ENCODE results near the gene FUT8. TPM values are rescaled to one million over a fixed set of nuclear protein-coding genes. Genes with fewer than 3 reads are reported as not detected.

Gene FUT8
- total RNA-seq, 1 donor: 165 TPM

DNA sequence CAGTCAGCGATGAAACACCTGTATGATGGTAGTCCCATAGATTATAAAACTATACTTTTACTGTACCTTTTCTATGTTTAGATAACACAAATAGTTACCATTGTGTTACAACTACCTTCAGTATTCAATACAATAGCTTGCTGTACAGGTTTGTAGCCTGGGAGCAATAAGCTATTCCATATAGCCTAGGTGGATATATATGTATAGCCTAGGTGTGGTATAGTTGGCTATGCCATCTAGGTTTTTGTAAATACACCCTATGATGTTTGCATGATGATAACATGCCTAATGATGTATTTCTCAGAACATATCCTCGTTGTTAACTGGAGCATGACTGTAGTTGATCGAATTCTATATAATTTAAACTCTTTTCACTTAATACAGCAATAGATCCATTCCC lies 316.1 kb downstream of the FUT8 start:
- TF ChIP-seq, protein P1, sequence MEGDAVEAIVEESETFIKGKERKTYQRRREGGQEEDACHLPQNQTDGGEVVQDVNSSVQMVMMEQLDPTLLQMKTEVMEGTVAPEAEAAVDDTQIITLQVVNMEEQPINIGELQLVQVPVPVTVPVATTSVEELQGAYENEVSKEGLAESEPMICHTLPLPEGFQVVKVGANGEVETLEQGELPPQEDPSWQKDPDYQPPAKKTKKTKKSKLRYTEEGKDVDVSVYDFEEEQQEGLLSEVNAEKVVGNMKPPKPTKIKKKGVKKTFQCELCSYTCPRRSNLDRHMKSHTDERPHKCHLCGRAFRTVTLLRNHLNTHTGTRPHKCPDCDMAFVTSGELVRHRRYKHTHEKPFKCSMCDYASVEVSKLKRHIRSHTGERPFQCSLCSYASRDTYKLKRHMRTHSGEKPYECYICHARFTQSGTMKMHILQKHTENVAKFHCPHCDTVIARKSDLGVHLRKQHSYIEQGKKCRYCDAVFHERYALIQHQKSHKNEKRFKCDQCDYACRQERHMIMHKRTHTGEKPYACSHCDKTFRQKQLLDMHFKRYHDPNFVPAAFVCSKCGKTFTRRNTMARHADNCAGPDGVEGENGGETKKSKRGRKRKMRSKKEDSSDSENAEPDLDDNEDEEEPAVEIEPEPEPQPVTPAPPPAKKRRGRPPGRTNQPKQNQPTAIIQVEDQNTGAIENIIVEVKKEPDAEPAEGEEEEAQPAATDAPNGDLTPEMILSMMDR (IDR thresholded peaks at IDR 0.05; ENCODE audit: insufficient read depth, low read length): no peak
- DNase-seq (ENCODE audit: low read depth): no peak
- H3K4me3 ChIP-seq (ENCODE audit: low read depth, low read length): no peak overlapping the region

- DNase-seq (ENCODE audit: low read depth): no peak
- TF ChIP-seq, protein P1 (IDR thresholded peaks at IDR 0.05; ENCODE audit: insufficient read depth, low read length): no peak
- H3K4me3 ChIP-seq (ENCODE audit: low read depth, low read length): no peak overlapping the region
Observed at GRCh38 chr14:65729566-65729965, 317.0 kb downstream of the FUT8 start.

- H3K4me3 ChIP-seq (ENCODE audit: low read depth, low read length): no peak overlapping the region
- no peak for DNase-seq (ENCODE audit: low read depth)
- TF ChIP-seq, protein P1 (IDR thresholded peaks at IDR 0.05; ENCODE audit: insufficient read depth, low read length): no peak
Observed at GRCh38 chr14:65731933-65732506, 319.5 kb downstream of the FUT8 start.

DNA sequence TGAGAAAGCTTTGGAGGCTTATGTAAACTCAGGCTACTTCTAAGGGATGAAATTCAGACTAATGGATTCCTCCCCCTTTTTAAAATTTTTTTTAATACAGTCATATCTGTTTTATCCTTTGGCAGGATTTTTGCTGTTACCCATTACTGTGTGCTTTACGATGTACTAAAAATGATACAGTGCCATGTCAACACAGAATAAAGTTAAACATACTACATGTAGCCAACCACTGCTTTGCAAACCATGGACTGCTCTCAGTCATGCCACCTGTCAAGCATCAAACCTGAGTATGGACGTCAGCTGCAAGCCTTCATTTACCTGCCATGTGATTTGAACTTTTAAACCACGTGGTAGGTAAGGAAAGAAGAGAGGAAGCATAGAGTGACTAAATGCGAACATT lies 325.8 kb downstream of the FUT8 start:
- TF ChIP-seq, protein P1 (IDR thresholded peaks at IDR 0.05; ENCODE audit: insufficient read depth, low read length): no peak
- H3K4me3 ChIP-seq (ENCODE audit: low read depth, low read length): no peak overlapping the region
- DNase-seq (ENCODE audit: low read depth): no peak

DNA sequence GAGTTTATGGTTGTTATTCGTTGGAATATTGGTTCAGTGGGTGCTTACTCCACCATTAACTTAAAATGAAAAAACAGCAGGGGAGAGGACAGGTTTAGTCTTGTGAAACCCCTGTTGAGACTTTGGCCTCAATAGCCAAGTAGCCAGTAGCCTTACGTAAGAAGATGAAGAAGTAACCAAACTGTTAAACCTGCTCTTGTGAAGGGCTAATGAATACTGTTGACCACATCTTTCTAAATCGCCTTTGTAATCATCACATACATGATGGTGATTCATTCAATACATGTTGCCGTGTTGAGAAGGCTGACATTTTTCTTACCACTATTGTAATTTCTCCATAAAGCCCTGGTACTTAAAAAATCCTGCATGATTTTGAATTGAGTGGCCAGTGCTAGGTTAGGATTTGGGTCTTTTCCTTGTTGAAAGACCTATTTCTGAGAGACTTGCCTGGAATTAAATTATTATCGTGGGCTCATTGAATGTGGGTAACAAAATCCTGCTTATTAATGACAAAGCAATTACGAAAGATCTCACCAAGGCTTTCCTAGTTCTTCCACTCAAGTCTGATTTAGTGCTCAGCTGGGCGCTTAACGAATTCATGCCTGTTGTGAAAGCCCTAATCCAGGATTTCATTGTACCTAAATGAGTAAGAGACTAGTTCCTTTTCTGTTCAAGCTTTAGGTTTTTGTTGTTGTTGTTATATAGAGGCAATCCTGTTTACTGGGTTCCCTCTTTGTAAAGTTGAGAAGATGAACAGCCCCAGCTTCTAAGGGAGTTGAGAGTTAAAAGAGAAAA lies 333.1 kb downstream of the FUT8 start:
- TF ChIP-seq, protein P1 (IDR thresholded peaks at IDR 0.05; ENCODE audit: insufficient read depth, low read length): no peak
- no peak overlapping the region for H3K4me3 ChIP-seq (ENCODE audit: low read depth, low read length)
- no peak for DNase-seq (ENCODE audit: low read depth)

DNA sequence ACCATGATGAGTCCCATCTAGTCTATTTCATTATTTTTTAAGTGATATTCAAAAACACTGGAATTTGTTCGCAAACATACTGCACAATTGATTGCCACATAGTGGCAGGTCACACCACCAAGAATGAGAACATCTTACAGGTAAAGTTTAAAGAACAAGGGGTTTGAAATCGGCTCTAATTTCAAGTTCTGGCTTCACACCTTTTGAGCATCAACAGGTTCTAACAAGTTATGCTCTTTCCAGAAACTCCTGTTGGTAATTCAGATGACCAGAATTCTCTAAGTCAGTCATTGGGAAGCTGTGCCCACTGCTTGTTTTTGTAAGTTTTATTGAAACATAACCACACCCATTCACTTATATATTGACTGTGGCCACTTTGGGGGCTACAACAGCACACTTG lies 336.3 kb downstream of the FUT8 start:
- DNase-seq (ENCODE audit: low read depth): no peak
- TF ChIP-seq, protein P1 (IDR thresholded peaks at IDR 0.05; ENCODE audit: insufficient read depth, low read length): no peak
- no peak overlapping the region for H3K4me3 ChIP-seq (ENCODE audit: low read depth, low read length)
